GM06990 (cell line): ENCODE measurements around the gene FOXD2.
"Not testable (repeated sequence)": the region's sequence is repeated elsewhere in the genome, so short reads cannot be mapped to it uniquely, and the experiment has no call there.

ENCODE experiments used
- DNase-seq: peaks from one replicate; pipeline ENCODE4 v3.0.0-alpha.2; 2011; ENCODE audit not compliant: insufficient read length; ENCODE audit errors: extremely low read depth
- H3K27me3 ChIP-seq: replicated peaks from 2 replicates; pipeline ENCODE4 v1.6.0; 2011; ENCODE audit warnings: low read length; ENCODE audit not compliant: control insufficient read depth, insufficient read depth
- H3K36me3 ChIP-seq: 2 replicates; pipeline ENCODE4 v1.5.1; 2011; ENCODE audit warnings: low read length; ENCODE audit not compliant: control insufficient read depth, insufficient read depth
- H3K4me3 ChIP-seq: replicated peaks from 2 replicates; pipeline ENCODE4 v1.5.1; 2011; ENCODE audit warnings: low read depth, mild to moderate bottlenecking, control low read depth, low read length
- TF ChIP-seq, protein P1 (sequence below): IDR thresholded peaks from 2 replicates; pipeline ENCODE4 v1.5.1; 2011; ENCODE audit warnings: low read length, control low read depth, mild to moderate bottlenecking, inconsistent platforms; ENCODE audit not compliant: insufficient read depth, poor library complexity, severe bottlenecking

FOXD2 gene

DNA sequence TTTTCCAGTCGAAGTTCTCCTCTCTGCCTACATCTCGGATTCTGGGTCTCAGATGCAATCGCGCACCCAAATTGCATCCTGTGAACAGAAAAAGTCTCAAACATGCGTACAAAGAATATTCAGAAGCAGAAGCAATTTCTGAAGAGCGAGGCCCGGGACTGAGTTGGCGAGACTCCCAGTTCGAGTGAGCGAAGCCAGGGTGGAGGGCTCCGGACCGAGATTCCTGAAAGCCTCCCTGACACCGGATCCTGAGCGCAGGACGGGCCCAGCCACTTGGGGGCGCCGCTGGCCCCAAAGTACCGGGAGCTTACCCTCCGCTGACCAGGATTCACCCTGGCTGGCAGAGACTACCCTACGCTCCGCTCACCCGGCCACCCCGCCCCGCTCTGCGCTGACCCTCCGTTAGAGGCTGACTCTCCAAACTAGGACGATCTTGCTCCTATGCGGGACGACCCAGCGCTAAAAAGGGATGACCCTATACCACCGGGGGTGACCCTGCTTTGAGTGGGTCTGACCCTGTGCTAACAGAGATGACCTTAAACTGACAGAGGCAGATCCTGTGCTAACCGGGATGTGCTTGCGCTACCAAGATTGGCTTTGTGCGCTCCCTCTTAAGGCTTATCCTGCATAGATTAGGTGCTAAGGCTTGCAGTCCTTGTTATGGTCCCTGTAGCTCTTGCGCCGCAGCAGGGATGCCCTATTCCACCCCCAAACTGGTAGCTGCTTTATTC lies 12.1 kb downstream of the FOXD2 start:
- H3K27me3 ChIP-seq: peaks cover 2% of the 10 kb centered on the region
- no peak overlapping the region for H3K4me3 ChIP-seq
- no peaks in the 10 kb centered on the region for H3K36me3 ChIP-seq
- DNase-seq: no peak
- TF ChIP-seq, protein P1, sequence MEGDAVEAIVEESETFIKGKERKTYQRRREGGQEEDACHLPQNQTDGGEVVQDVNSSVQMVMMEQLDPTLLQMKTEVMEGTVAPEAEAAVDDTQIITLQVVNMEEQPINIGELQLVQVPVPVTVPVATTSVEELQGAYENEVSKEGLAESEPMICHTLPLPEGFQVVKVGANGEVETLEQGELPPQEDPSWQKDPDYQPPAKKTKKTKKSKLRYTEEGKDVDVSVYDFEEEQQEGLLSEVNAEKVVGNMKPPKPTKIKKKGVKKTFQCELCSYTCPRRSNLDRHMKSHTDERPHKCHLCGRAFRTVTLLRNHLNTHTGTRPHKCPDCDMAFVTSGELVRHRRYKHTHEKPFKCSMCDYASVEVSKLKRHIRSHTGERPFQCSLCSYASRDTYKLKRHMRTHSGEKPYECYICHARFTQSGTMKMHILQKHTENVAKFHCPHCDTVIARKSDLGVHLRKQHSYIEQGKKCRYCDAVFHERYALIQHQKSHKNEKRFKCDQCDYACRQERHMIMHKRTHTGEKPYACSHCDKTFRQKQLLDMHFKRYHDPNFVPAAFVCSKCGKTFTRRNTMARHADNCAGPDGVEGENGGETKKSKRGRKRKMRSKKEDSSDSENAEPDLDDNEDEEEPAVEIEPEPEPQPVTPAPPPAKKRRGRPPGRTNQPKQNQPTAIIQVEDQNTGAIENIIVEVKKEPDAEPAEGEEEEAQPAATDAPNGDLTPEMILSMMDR: peak; percentile 64

DNA sequence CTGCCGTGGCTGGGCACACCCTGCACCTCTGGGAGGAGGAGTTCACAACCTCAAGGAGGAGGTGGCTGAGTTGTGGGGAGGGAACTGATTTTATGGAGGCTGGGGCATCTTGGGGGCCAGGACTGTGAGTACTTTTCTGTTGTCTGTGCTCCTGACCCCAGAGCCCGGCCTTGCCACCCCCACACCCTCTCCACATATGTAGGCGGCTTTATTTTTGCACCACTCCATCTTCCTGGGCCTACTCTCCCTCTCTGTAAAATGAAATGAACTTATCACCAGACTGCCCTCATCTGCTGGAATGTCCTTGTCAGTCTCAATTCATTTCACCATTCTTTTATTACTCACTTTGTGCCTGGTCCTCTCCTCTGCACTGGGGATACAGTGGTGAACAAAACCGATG lies 12.8 kb downstream of the FOXD2 start:
- Histone ChIP-seq H3K27me3 (peaks cover 2% of the 10 kb centered on the region), H3K36me3 (no peaks in the 10 kb centered on the region), H3K4me3 (no peak overlapping the region)
- no peak for DNase-seq
- TF ChIP-seq, protein P1: no peak

DNA sequence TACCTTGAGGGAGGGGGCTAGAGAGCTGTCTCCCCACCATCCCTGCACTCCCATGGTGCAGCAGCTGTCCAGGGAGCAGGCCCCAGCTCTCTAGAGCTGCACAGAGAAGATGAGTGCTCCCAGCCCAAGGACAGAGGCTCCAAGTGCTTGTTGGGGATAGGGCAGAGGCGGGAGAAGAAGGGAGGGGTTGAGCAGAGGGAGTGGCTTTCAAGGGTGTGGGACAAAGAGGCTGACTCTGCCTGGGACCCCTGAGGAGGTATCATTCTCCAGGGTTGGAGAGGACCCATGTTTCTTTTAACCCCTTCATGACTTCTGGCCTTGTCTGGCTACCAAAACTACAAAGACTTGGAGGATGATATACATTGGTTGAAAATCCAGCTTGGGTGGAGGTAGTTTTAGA lies 14.6 kb downstream of the FOXD2 start:
- TF ChIP-seq, protein P1: no peak
- Histone ChIP-seq H3K4me3 (no peak overlapping the region), H3K27me3 (no peaks in the 10 kb centered on the region; the same call in none of the 2 replicates), H3K36me3 (no peaks in the 10 kb centered on the region)
- DNase-seq: no peak

DNA sequence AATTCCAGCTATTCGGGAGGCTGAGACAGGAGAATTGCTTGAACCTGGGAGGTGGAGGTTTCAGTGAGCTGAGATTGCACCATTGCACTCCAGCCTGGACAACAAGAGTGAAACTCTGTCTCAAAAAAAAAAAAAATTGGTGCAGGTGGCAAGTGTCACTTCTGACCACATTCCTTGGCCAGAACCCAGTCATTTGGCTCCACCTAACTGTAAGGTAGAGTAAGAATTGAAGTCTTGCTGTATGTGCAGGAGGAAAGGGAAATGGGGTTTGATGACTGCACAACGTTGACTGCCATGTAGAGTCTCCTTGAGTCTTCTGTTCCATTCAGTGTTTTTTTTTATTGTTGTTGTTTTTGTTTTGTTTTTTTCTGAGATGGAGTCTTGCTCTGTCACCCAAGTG lies 16.1 kb downstream of the FOXD2 start:
- not testable (repeated sequence) for H3K27me3 ChIP-seq, H3K36me3 ChIP-seq, H3K4me3 ChIP-seq, DNase-seq

GRCh38 chr1:47456250-47456649 lies 18.4 kb downstream of the FOXD2 start:
- TF ChIP-seq, protein P1: no peak
- no peak for DNase-seq
- Histone ChIP-seq H3K36me3 (no peaks in the 10 kb centered on the region), H3K27me3 (peaks cover 2% of the 10 kb centered on the region), H3K4me3 (no peak overlapping the region)

- H3K4me3 ChIP-seq, DNase-seq, H3K36me3 ChIP-seq, H3K27me3 ChIP-seq: not testable (repeated sequence)
These were observed 19.7 kb downstream of the FOXD2 start for GRCh38 chr1:47457547-47457946.

- TF ChIP-seq, protein P1: no peak
- H3K27me3 ChIP-seq: peaks cover 2% of the 10 kb centered on the region; the same call in 1 of the 2 replicates
- no peak for DNase-seq
- no peaks in the 10 kb centered on the region for H3K36me3 ChIP-seq
- no peak overlapping the region for H3K4me3 ChIP-seq
These were observed 21.5 kb downstream of the FOXD2 start for GRCh38 chr1:47459253-47459788.
